Parathyroid adenoma (tissue), 2 donors: ENCODE results near the gene SCUBE2.

Experiments used
- H2AFZ ChIP-seq: fragments of 300-600 bp; sonication (generic); one replicate; pipeline ENCODE4 v1.7.0; 2017; ENCODE audit warnings: antibody characterized with exemption, mild to moderate bottlenecking
- H3K27ac ChIP-seq: fragments of 300-600 bp; sonication (generic); one replicate; pipeline ENCODE4 v1.7.0; 2017
- H3K27me3 ChIP-seq: fragments of 300-600 bp; sonication (generic); one replicate; pipeline ENCODE4 v1.7.0; 2017; ENCODE audit warnings: low read length; ENCODE audit not compliant: control insufficient read depth, insufficient read depth
- H3K36me3 ChIP-seq: fragments of 300-600 bp; sonication (generic); one replicate; pipeline ENCODE4 v1.7.0; 2017; ENCODE audit warnings: low read length; ENCODE audit not compliant: control insufficient read depth, insufficient read depth
- H3K4me1 ChIP-seq: fragments of 300-600 bp; sonication (generic); one replicate; pipeline ENCODE4 v1.7.0; 2017; ENCODE audit warnings: control low read depth
- H3K4me2 ChIP-seq: fragments of 300-600 bp; sonication (generic); one replicate; pipeline ENCODE4 v1.7.0; 2017; ENCODE audit warnings: low read length
- H3K4me3 ChIP-seq: fragments of 300-600 bp; sonication (generic); one replicate; pipeline ENCODE4 v1.7.0; 2017; ENCODE audit warnings: low read depth, low read length
- H3K79me2 ChIP-seq: fragments of 300-600 bp; sonication (generic); one replicate; pipeline ENCODE4 v1.7.0; 2017; ENCODE audit warnings: control low read depth
- H3K9ac ChIP-seq: fragments of 300-600 bp; sonication (generic); one replicate; pipeline ENCODE4 v1.7.0; 2017; ENCODE audit warnings: mild to moderate bottlenecking
- H3K9me3 ChIP-seq: fragments of 300-600 bp; sonication (generic); one replicate; pipeline ENCODE4 v1.7.0; 2017; ENCODE audit warnings: low read length; ENCODE audit not compliant: control insufficient read depth
- CTCF ChIP-seq: fragments of 300-600 bp; sonication (generic); IDR thresholded peaks from one replicate; pipeline ENCODE4 v1.7.0; 2017; ENCODE audit warnings: antibody characterized with exemption, mild to moderate bottlenecking
- donor health status: primary hyperparathyroidism.

The SCUBE2 gene

GRCh38 chr11:8971924-8972316, 119.5 kb downstream of the SCUBE2 start:
- Histone ChIP-seq H3K27ac (no peak overlapping the region), H3K36me3 (no peaks in the 10 kb centered on the region), H3K9ac (no peak overlapping the region), H3K4me1 (no peaks in the 10 kb centered on the region), H2AFZ (no peak overlapping the region), H3K4me3 (no peak overlapping the region), H3K4me2 (no peak overlapping the region), H3K27me3 (no peaks in the 10 kb centered on the region), H3K9me3 (no peaks in the 10 kb centered on the region), H3K79me2 (no peaks in the 10 kb centered on the region)
- no peak for TF ChIP-seq CTCF

GRCh38 chr11:8971196-8971923, 120.0 kb downstream of the SCUBE2 start:
- Histone ChIP-seq H3K36me3 (no peaks in the 10 kb centered on the region), H3K4me3 (no peak overlapping the region), H2AFZ (no peak overlapping the region), H3K9me3 (no peaks in the 10 kb centered on the region), H3K4me1 (no peaks in the 10 kb centered on the region), H3K9ac (no peak overlapping the region), H3K27ac (no peak overlapping the region), H3K79me2 (no peaks in the 10 kb centered on the region), H3K27me3 (no peaks in the 10 kb centered on the region), H3K4me2 (no peak overlapping the region)
- TF ChIP-seq CTCF, result no peak
